GM23338 (cell line): Measurements from ENCODE around the gene LYST. TPM values are rescaled to one million over a fixed set of nuclear protein-coding genes. Genes with fewer than 3 reads are reported as not detected.

ENCODE experiments used
- ATAC-seq: fragments of 200-7000 bp; cut with Tn5 transposase; 3 replicates; pipeline ENCODE4 v1.9.1; 2020
- DNase-seq: peaks from one replicate; pipeline ENCODE4 v3.0.0-alpha.2; 2015; ENCODE audit warnings: low spot score
- H2AFZ ChIP-seq: fragments of 200-600 bp; sonication (generic); 2 replicates; pipeline ENCODE4 v1.8.0; 2016; ENCODE audit warnings: antibody characterized with exemption, mild to moderate bottlenecking, moderate library complexity
- H3F3A ChIP-seq: fragments of 200-600 bp; sonication (generic); replicated peaks from 2 replicates; pipeline ENCODE4 v1.8.0; 2017; ENCODE audit warnings: antibody characterized with exemption, mixed run types, low read depth
- H3K27ac ChIP-seq: fragments of 200-600 bp; sonication (generic); 2 replicates; pipeline ENCODE4 v1.6.1; 2016; ENCODE audit warnings: low read depth
- H3K27me3 ChIP-seq: fragments of 200-600 bp; sonication (generic); 2 replicates; pipeline ENCODE4 v1.8.0; 2016; ENCODE audit warnings: mild to moderate bottlenecking, mixed run types, moderate library complexity; ENCODE audit not compliant: insufficient read depth
- H3K36me3 ChIP-seq: fragments of 200-600 bp; sonication (generic); 2 replicates; pipeline ENCODE4 v1.8.0; 2016; ENCODE audit warnings: mild to moderate bottlenecking; ENCODE audit not compliant: insufficient read depth
- H3K4me1 ChIP-seq: fragments of 200-600 bp; sonication (generic); 2 replicates; pipeline ENCODE4 v1.8.0; 2016; ENCODE audit warnings: mild to moderate bottlenecking, moderate library complexity; ENCODE audit not compliant: insufficient read depth
- H3K4me2 ChIP-seq: fragments of 200-600 bp; sonication (generic); 2 replicates; pipeline ENCODE4 v1.7.1; 2017; ENCODE audit warnings: mixed run types
- H3K4me3 ChIP-seq: fragments of 200-600 bp; sonication (generic); 2 replicates; pipeline ENCODE4 v1.6.1; 2016; ENCODE audit warnings: mixed run types
- H3K79me2 ChIP-seq: fragments of 200-600 bp; sonication (generic); replicated peaks from 2 replicates; pipeline ENCODE4 v1.8.0; 2017; ENCODE audit warnings: mild to moderate bottlenecking; ENCODE audit not compliant: insufficient read depth
- H3K9me2 ChIP-seq: fragments of 200-600 bp; sonication (generic); 2 replicates; pipeline ENCODE4 v1.8.0; 2017; ENCODE audit not compliant: insufficient read depth
- H4K20me1 ChIP-seq: fragments of 200-600 bp; sonication (generic); replicated peaks from 2 replicates; pipeline ENCODE4 v1.8.0; 2017; ENCODE audit warnings: mild to moderate bottlenecking; ENCODE audit not compliant: insufficient read depth
- H3K27ac Mint-ChIP-seq: 2 replicates; pipeline ENCODE4 v1.8.0; 2020; ENCODE audit warnings: inconsistent platforms, mild to moderate bottlenecking, moderate library complexity, mixed read lengths
- H3K27me3 Mint-ChIP-seq: 3 replicates; pipeline ENCODE4 v1.8.0; 2022; ENCODE audit warnings: low read depth, mild to moderate bottlenecking, moderate library complexity, mixed read lengths, inconsistent platforms; ENCODE audit not compliant: insufficient read depth, poor library complexity
- H3K36me3 Mint-ChIP-seq: 3 replicates; pipeline ENCODE4 v1.8.0; 2021; ENCODE audit warnings: low read depth, mild to moderate bottlenecking, inconsistent platforms, moderate library complexity, mixed read lengths
- H3K4me1 Mint-ChIP-seq: 3 replicates; pipeline ENCODE4 v1.8.0; 2020; ENCODE audit warnings: mild to moderate bottlenecking, inconsistent platforms, mixed read lengths
- H3K4me3 Mint-ChIP-seq: 3 replicates; pipeline ENCODE4 v1.8.0; 2021; ENCODE audit warnings: moderate library complexity, mild to moderate bottlenecking, inconsistent platforms, mixed read lengths
- H3K9me3 Mint-ChIP-seq: 3 replicates; pipeline ENCODE4 v1.8.0; 2020; ENCODE audit warnings: moderate library complexity, mild to moderate bottlenecking, inconsistent platforms, mixed read lengths
- CREB1 ChIP-seq: fragments of 250-450 bp; sonication (Bioruptor Pico); IDR thresholded peaks from 2 replicates; pipeline ENCODE4 v1.5.0; 2020; ENCODE audit warnings: low read depth, mild to moderate bottlenecking, moderate library complexity
- CTCF ChIP-seq, 2 experiments: fragments of 200-600 bp in 1 of 2; sonication (generic) in 1 of 2; conservative IDR thresholded peaks; 2 replicates each; pipeline versions ENCODE4 v1.5.1 to v1.6.1; 2016 to 2017; ENCODE audit warnings: antibody characterized with exemption in 2 of 2, low read depth in 2 of 2, mild to moderate bottlenecking in 2 of 2, moderate library complexity in 1 of 2
- ETS1 ChIP-seq: IDR thresholded peaks from 2 replicates; pipeline ENCODE4 v1.6.1; 2016; ENCODE audit warnings: antibody characterized with exemption
- EZH2 ChIP-seq: fragments of 200-600 bp; sonication (generic); IDR thresholded peaks from one replicate; pipeline ENCODE4 v1.8.0; 2017; ENCODE audit warnings: antibody characterized with exemption, mild to moderate bottlenecking, low read depth; ENCODE audit not compliant: unreplicated experiment
- EZH2phosphoT487 ChIP-seq: fragments of 200-600 bp; sonication (generic); IDR thresholded peaks from one replicate; pipeline ENCODE4 v1.8.1; 2018; ENCODE audit warnings: antibody characterized with exemption; ENCODE audit not compliant: unreplicated experiment
- JUNB ChIP-seq: IDR thresholded peaks from one replicate; pipeline ENCODE4 v1.6.1; 2016; ENCODE audit warnings: antibody characterized with exemption; ENCODE audit not compliant: unreplicated experiment
- NANOG ChIP-seq: IDR thresholded peaks from 2 replicates; pipeline ENCODE4 v1.6.1; 2016; ENCODE audit warnings: antibody characterized with exemption, borderline replicate concordance
- POLR2AphosphoS5 ChIP-seq: IDR thresholded peaks from 2 replicates; pipeline ENCODE4 v1.6.1; 2016; ENCODE audit warnings: antibody characterized with exemption, low read depth
- ZNF331 ChIP-seq: fragments of 250-450 bp; sonication (Bioruptor Pico); IDR thresholded peaks from 2 replicates; pipeline ENCODE4 v1.5.0; 2020; ENCODE audit warnings: low read depth, mild to moderate bottlenecking, moderate library complexity
- ZNF462 ChIP-seq: fragments of 250-450 bp; sonication (Bioruptor Pico); IDR thresholded peaks from 2 replicates; pipeline ENCODE4 v1.5.0; 2020; ENCODE audit warnings: mild to moderate bottlenecking, moderate library complexity
- polyA plus RNA-seq: library from polyadenylated mRNA; unstranded; fragments of >200 nt; fragmentation: Nextera tagmentation; extraction: Ambion mirVana; gene quantifications from 2 replicates; pipeline ENCODE4 v1.2.1, GENCODE V29; 2016
- total RNA-seq: library from RNA; depleted of rRNA; stranded (reverse); fragments of >200 nt; shearing (Covaris generic); gene quantifications from 2 replicates; pipeline ENCODE4 v1.2.3, GENCODE V29; 2014

Gene LYST
- total and polyA plus RNA-seq, 2 experiments from 2014 or later: 0.21 to 1.0 TPM

GRCh38 chr1:235708390-235708962 lies 158.2 kb downstream of the LYST start:
- no peak for TF ChIP-seq ZNF331 (CRISPR knock-in tag)
- no peak for TF ChIP-seq ZNF462 (CRISPR knock-in tag)
- TF ChIP-seq ETS1: no peak
- TF ChIP-seq POLR2AphosphoS5: no peak
- TF ChIP-seq CTCF (conservative IDR thresholded peaks at IDR 0.05; ENCODE audit: low read depth in 2 of 2): no peak
- TF ChIP-seq CREB1 (CRISPR knock-in tag): no peak
- TF ChIP-seq EZH2: no peak
- TF ChIP-seq JUNB: no peak
- TF ChIP-seq NANOG: no peak
- TF ChIP-seq EZH2phosphoT487: no peak
- Mint-ChIP-seq H3K9me3 (no peaks in the 10 kb centered on the region), H3K27me3 (no peaks in the 10 kb centered on the region), H3K4me3 (no peak overlapping the region), H3K27ac (no peak overlapping the region), H3K4me1 (peaks cover 16% of the 10 kb centered on the region; the same call in 2 of the 3 replicates), H3K36me3 (no peaks in the 10 kb centered on the region)
- no peaks in the 10 kb centered on the region for H3K27me3 ChIP-seq
- DNase-seq (no peak), ATAC-seq (no peak)
- H2AFZ ChIP-seq: peak overlapping the region; percentile 19
- peaks cover 9% of the 10 kb centered on the region; the same call in 1 of the 2 replicates for H3K4me1 ChIP-seq
- no peaks in the 10 kb centered on the region for H3F3A ChIP-seq
- no peaks in the 10 kb centered on the region for H4K20me1 ChIP-seq
- no peak overlapping the region for H3K4me2 ChIP-seq
- no peaks in the 10 kb centered on the region for H3K36me3 ChIP-seq
- H3K4me3 ChIP-seq: no peak overlapping the region
- no peaks in the 10 kb centered on the region for H3K9me2 ChIP-seq
- no peaks in the 10 kb centered on the region for H3K79me2 ChIP-seq
- H3K27ac ChIP-seq: no peak overlapping the region
